Measurements from ENCODE around the gene MOV10L1. TPM values are rescaled to one million over a fixed set of nuclear protein-coding genes. Genes with fewer than 3 reads are reported as not detected.

MOV10L1 gene
- total and polyA plus RNA-seq, 2 experiments from 2014 or later: 0.73 to 1.8 TPM

GRCh38 chr22:50089231-50089630 is 575 bp upstream of the MOV10L1 start:
- Mint-ChIP-seq H3K27ac (no peak overlapping the region), H3K27me3 (ENCODE audit: insufficient read depth, low read depth, poor library complexity) (peaks cover 7% of the 10 kb centered on the region), H3K4me1 (no peaks in the 10 kb centered on the region; the same call in 1 of the 3 replicates), H3K4me3 (no peak overlapping the region), H3K36me3 (ENCODE audit: low read depth) (peaks cover 7% of the 10 kb centered on the region; the same call in 1 of the 3 replicates), H3K9me3 (peaks cover 8% of the 10 kb centered on the region; the same call in 2 of the 3 replicates)
- TF ChIP-seq EZH2 (IDR thresholded peaks at IDR 0.05; ENCODE audit: low read depth, unreplicated experiment) (no peak), POLR2AphosphoS5 (IDR thresholded peaks at IDR 0.05; ENCODE audit: low read depth) (no peak), ZNF331 (CRISPR knock-in tag; IDR thresholded peaks at IDR 0.05; ENCODE audit: low read depth) (no peak)
- H3K4me2 ChIP-seq: peak overlapping the region; percentile 32; the same call in 1 of the 2 replicates
- H3K4me1 ChIP-seq (ENCODE audit: insufficient read depth): no peaks in the 10 kb centered on the region; the same call in 1 of the 2 replicates
- H4K20me1 ChIP-seq (replicated peaks; ENCODE audit: insufficient read depth): no peaks in the 10 kb centered on the region
- H3K79me2 ChIP-seq (replicated peaks; ENCODE audit: insufficient read depth): no peaks in the 10 kb centered on the region
- no peak for ATAC-seq
- H3K27ac ChIP-seq (ENCODE audit: low read depth): no peak overlapping the region
- H3K27me3 ChIP-seq (ENCODE audit: insufficient read depth): peaks cover 23% of the 10 kb centered on the region
- no peaks in the 10 kb centered on the region for H3K36me3 ChIP-seq (ENCODE audit: insufficient read depth)
- no peak overlapping the region for H3K4me3 ChIP-seq
- 0 out of 2 replicates have a peak overlapping the region, but pooled peaks have one; percentile 78 for H2AFZ ChIP-seq
- no peak for DNase-seq (ENCODE audit: low spot score)
- H3K9me2 ChIP-seq (ENCODE audit: insufficient read depth): no peaks in the 10 kb centered on the region
- peaks cover 5% of the 10 kb centered on the region; the same call in 1 of the 2 replicates for H3F3A ChIP-seq (replicated peaks; ENCODE audit: low read depth)

- no peaks in the 10 kb centered on the region for H3K79me2 ChIP-seq (replicated peaks; ENCODE audit: insufficient read depth)
- Mint-ChIP-seq H3K27me3 (ENCODE audit: insufficient read depth, low read depth, poor library complexity) (peaks cover 6% of the 10 kb centered on the region), H3K9me3 (peaks cover 8% of the 10 kb centered on the region; the same call in 2 of the 3 replicates), H3K27ac (no peak overlapping the region), H3K36me3 (ENCODE audit: low read depth) (peaks cover 7% of the 10 kb centered on the region; the same call in 1 of the 3 replicates), H3K4me1 (no peaks in the 10 kb centered on the region; the same call in 1 of the 3 replicates), H3K4me3 (no peak overlapping the region)
- no peaks in the 10 kb centered on the region for H3K9me2 ChIP-seq (ENCODE audit: insufficient read depth)
- DNase-seq (ENCODE audit: low spot score) (no peak), ATAC-seq (no peak)
- peaks cover 5% of the 10 kb centered on the region; the same call in 1 of the 2 replicates for H3F3A ChIP-seq (replicated peaks; ENCODE audit: low read depth)
- no peaks in the 10 kb centered on the region for H4K20me1 ChIP-seq (replicated peaks; ENCODE audit: insufficient read depth)
- H3K4me1 ChIP-seq (ENCODE audit: insufficient read depth): no peaks in the 10 kb centered on the region; the same call in 1 of the 2 replicates
- no peaks in the 10 kb centered on the region for H3K36me3 ChIP-seq (ENCODE audit: insufficient read depth)
- no peak overlapping the region for H3K4me2 ChIP-seq
- no peak overlapping the region for H3K4me3 ChIP-seq
- H3K27me3 ChIP-seq (ENCODE audit: insufficient read depth): peaks cover 23% of the 10 kb centered on the region
- H3K27ac ChIP-seq (ENCODE audit: low read depth): no peak overlapping the region
- H2AFZ ChIP-seq: peak overlapping the region; percentile 59; the same call in 1 of the 2 replicates
- TF ChIP-seq REST (IDR thresholded peaks at IDR 0.05; ENCODE audit: unreplicated experiment) (no peak), JUNB (IDR thresholded peaks at IDR 0.05; ENCODE audit: unreplicated experiment) (no peak), CREB1 (CRISPR knock-in tag; IDR thresholded peaks at IDR 0.05; ENCODE audit: low read depth) (no peak), STAT1 (IDR thresholded peaks at IDR 0.05; ENCODE audit: unreplicated experiment) (no peak), EZH2 (IDR thresholded peaks at IDR 0.05; ENCODE audit: low read depth, unreplicated experiment) (no peak), ZNF331 (CRISPR knock-in tag; IDR thresholded peaks at IDR 0.05; ENCODE audit: low read depth) (no peak), NANOG (IDR thresholded peaks at IDR 0.05; ENCODE audit: borderline replicate concordance) (no peak), ZNF462 (CRISPR knock-in tag; IDR thresholded peaks at IDR 0.05) (no peak), CTCF (conservative IDR thresholded peaks at IDR 0.05; ENCODE audit: low read depth in 2 of 2) (no peak), POLR2AphosphoS5 (IDR thresholded peaks at IDR 0.05; ENCODE audit: low read depth) (no peak)
Measured at GRCh38 chr22:50090412-50090714, 557 bp downstream of the MOV10L1 start.

Data from GM23338 (cell line).